NCI-H2029 (cell line): ENCODE data around the gene OR52N2.

ENCODE experiments used
- DNase-seq: peaks from one replicate; lab custom pipeline; 2025; lab: John Stamatoyannopoulos, UW

OR52N2 gene

GRCh38 chr11:5808500-5809121 is at the start of gene OR52N2:
Gene OR52N2 (plus strand): TSS chr11:5808924. CDS start chr11:5820336, 11,412 bp downstream.
- no peak for DNase-seq

- DNase-seq = no peak
These were observed 41.7 kb upstream of the OR52N2 start for GRCh38 chr11:5767056-5767455.

GRCh38 chr11:5783255-5783654 is 25.5 kb upstream of the OR52N2 start, which contains the start of gene OR52N5:
Gene OR52N5 (minus strand): TSS chr11:5783355. CDS start chr11:5778634, 4,721 bp downstream.
- no peak for DNase-seq

- no peak for DNase-seq
These were observed 17.6 kb upstream of the OR52N2 start, which contains the start of gene OR52N1 for GRCh38 chr11:5791165-5791564. Gene OR52N1 (minus strand): TSS chr11:5791265. CDS start chr11:5788816, 2,449 bp downstream.

DNA sequence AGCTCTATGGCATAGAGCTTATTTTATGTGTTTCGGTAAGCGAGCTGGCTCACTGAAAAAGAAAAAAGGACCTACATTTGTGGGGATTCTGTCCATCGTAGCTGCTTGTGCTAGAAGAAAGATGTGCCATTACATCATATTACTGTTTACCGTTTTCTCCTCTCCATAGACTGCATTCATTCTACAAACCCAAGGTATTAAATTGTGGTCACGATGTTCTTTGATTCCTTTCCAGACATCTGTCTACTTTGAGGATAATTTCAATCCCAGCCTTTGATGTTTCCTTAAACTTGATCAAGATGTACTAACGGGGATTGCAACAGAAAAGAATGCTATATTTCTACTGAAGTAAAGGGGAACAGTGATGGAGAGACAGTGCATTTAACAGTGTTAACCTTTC is 12.2 kb upstream of the OR52N2 start:
- no peak for DNase-seq

DNA sequence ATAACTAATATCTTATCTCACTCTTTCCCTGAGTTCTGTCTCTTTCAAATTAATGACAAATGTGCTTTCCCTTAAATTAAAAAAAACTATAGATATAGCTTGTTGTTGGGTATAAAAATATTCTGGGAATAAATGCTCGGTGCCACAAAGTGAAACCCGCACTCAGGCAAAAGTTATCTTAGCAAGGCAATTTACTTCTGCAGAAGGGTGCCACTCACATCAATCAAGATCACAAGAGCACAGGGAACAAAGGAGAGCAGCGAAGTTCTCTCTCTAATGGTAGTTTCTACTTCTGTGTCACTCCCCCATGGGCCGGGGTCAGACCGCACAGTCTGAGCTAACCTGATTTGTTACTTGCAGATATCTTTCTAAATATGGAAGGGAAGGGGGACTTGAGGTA is 4.7 kb upstream of the OR52N2 start:
- no peak for DNase-seq

- no peak for DNase-seq
These were observed 1.1 kb upstream of the OR52N2 start for GRCh38 chr11:5807580-5807979.

GRCh38 chr11:5809122-5809519 is 397 bp downstream of the OR52N2 start:
- DNase-seq = no peak

GRCh38 chr11:5809905-5810795 is 1.4 kb downstream of the OR52N2 start:
- DNase-seq = no peak

DNA sequence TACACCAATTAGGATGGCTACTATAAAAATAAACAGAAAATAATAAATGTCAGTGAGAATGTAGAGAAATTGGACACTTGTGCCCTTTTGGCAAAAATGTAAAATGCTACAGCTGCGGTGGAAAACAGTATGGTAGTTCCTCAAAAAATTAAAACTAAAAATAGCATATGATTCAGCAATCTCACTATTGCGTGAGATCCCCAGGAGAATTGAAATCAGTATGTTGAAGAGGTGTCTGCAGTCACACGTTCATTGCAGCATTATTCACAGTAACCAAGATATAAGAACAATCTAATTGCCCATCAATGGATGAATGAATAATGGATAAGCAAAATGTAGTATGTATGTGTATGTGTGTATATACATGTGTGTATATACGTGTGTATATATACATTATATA is 6.8 kb downstream of the OR52N2 start:
- no peak for DNase-seq

- DNase-seq = no peak
These were observed 9.6 kb downstream of the OR52N2 start for GRCh38 chr11:5818245-5818886.

DNA sequence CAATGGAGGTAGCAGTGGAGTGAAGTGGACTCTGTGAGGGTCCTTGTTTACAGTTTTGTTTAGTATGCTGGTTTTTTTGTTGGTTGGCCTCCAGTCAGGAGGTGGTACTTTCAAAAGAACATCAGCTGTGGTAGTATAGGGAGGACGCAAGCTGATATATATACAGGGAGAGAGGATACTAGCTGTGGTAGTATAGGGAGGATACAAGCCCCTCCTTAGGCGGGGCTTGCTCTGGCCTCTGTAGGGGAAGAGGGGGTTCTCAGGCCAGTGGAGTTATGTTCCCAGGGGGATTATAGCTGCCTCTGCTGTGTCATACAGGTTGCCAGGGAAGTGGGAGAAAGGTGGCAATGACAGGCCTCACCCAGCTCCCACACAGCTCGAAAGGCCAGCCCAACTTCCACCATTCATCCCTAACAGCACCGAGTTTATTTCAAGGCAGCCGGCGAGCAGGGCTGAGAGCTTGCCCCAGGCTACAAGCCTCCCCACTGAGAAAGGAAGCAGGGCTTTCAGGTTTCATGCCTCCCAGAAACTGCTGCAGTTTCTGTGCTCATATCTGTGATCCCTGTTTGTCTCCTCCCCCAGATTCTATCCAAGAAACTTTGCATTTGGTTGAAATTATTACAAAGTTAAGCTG is 22.6 kb downstream of the OR52N2 start:
- no peak for DNase-seq

DNA sequence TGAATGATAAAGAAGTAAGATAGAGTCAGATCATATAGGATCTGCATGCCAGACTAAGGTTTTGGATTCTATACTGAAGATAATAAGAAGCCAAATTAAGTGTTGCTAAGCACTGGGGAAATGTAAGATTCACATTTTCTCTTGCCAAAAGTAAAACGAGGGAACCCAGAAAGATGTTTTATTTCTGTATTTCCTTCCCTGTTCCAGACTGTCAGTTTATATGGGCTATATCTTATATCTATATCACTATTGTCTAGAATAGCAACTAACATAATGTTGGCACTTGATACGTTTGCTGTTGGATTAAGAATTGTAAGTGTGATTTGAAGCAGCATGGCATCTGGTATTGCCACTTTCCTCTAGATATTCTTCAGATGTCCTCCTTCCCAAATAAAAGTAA is 24.7 kb downstream of the OR52N2 start:
- no peak for DNase-seq

GRCh38 chr11:5837695-5838094 is 29.0 kb downstream of the OR52N2 start:
- no peak for DNase-seq

- DNase-seq = no peak
These were observed 33.1 kb downstream of the OR52N2 start, which contains the start of gene OR52E6 for GRCh38 chr11:5841797-5842196. Gene OR52E6 (minus strand): TSS chr11:5841897. CDS start chr11:5841897, 0 bp downstream.

- no peak for DNase-seq
These were observed 38.0 kb downstream of the OR52N2 start for GRCh38 chr11:5846701-5847100.

DNA sequence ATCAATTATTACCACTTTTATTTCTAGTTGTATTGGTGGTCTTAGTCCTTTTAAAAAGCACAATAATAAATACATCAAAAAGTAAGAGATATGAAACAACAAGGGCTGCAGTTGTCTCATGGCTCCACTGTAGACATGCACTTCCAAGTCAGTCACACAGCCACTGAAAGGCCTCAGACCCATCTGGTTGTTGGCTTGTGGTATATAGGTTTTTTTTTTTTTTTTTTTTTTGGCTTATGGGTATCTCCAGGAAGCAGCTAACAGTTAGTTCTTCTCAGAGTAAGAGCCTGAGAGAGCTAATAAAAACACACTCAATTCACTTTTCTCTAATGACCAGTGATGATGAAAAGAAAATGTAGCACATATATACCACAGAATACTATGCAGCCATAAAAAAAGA is 39.0 kb downstream of the OR52N2 start:
- DNase-seq = no peak

DNA sequence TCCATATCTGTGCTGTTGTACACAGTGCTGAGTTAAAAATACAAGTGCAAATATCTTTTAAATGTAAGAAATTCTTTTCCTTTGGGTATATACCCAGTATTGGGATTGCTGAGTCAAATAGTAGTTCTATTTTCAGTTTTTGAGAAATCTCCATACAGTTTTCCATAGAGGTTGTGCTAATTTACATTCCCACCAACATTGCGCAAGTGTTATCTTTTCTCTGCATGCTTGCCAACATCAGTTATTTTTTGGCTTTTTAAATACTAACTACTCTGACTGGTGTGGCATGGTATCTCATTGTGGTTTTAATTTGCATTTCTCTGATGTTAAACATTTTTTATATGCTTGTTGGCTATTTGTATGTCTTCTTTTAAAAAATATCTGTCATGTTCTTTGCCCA is 42.3 kb downstream of the OR52N2 start:
- no peak for DNase-seq

DNA sequence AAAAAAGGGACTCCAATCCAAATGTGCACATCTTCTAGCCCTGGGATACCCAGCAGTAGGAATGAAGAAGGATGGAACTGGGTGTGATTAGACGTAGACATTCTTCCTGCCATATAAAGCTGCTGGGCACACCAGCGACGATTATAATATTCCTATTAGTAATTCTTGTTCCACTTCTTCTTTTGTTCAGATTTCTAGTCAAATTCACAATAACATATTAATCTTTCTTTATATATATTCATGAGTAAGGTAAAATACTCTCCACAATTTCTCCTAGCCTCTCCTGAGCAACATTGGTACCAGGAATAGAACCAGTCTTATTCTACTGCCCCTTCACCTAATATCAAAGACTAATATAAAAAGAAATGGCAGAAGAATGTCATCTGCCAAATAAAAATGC is 48.9 kb downstream of the OR52N2 start, which contains the start of gene OR52E8:
Gene OR52E8, minus strand, starts transcription at position 101 of the 400 bp plus-strand sequence. Its CDS starts 0 bp downstream, at position 101.
- no peak for DNase-seq

DNA sequence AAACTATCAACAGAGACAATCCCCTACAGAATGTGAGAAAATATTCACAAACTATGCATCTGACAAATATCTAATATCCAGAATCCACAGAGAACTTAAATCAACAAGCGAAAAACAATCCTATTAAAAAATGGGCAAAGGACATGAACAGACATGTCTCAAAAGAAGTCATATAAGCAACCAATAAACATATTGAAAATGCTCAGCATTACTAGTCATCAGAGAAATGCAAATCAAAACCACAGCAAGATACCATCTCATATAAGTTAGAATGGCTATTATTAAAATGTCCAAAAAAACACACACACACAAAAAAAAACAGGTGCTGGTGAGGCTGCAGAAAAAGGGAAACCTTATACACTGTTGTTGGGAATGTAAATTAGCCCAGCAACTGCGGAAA is 57.1 kb downstream of the OR52N2 start:
- no peak for DNase-seq
